ENCODE results near the gene CALD1.

DNA sequence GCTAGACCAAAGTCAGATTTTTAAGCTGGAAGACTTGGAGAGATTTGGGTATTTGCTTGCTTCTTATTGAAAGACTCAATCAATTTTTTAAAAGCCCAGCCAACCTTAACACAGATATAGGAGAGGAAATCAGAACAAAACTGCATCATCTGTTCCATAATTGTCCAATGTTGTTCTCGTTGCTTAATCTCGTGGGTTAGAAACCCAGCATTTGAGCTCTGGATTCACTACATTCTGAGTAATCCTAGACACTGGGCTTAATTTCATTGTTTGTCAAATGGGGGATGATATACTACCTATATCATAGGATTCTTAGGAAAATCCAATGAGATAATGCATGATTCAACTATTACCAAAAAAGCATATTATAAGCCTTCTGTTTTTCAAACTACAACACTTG, 48.9 kb downstream of the CALD1 start:
- no peak for TF ChIP-seq CTCF (conservative IDR thresholded peaks at IDR 0.05; ENCODE audit: low read depth, low read length)
- no peak for TF ChIP-seq EZH2 (IDR thresholded peaks at IDR 0.05; ENCODE audit: borderline replicate concordance, low read depth, low read length, poor library complexity, severe bottlenecking)
